Ovary (tissue), 9 donors: ENCODE data around the gene XPNPEP3. TPM values are rescaled to one million over a fixed set of nuclear protein-coding genes. Genes with fewer than 3 reads are reported as not detected.
"Not testable (repeated sequence)": the region's sequence is repeated elsewhere in the genome, so short reads cannot be mapped to it uniquely, and the experiment has no call there.

Source experiments
- DNase-seq, 5 donors: peaks; one replicate each; pipeline ENCODE4 v3.0.0-alpha.2; 2019 to 2020
- H3K27ac ChIP-seq, 2 donors: fragments of 200-600 bp; one replicate each; pipeline versions ENCODE4 v1.5.1 to v1.8.0; 2019 to 2022
- H3K27me3 ChIP-seq: fragments of 200-600 bp; one replicate; pipeline ENCODE4 v1.8.0; 2022
- H3K36me3 ChIP-seq: fragments of 200-600 bp; sonication (generic); one replicate; pipeline ENCODE4 v1.5.1; 2019
- H3K4me1 ChIP-seq: one replicate; pipeline ENCODE4 v1.8.1; 2013; ENCODE audit warnings: mild to moderate bottlenecking, moderate library complexity; ENCODE audit not compliant: insufficient read depth
- H3K4me3 ChIP-seq: fragments of 200-600 bp; sonication (generic); one replicate; pipeline ENCODE4 v1.5.1; 2017
- H3K9me3 ChIP-seq, 2 donors: fragments of 200-600 bp in 1 of 2; sonication (generic) in 1 of 2; one replicate each; pipeline versions ENCODE4 v1.5.1 to v1.8.1; 2013 to 2019; ENCODE audit warnings: mild to moderate bottlenecking in 1 of 2, moderate library complexity in 1 of 2
- EP300 ChIP-seq: sonication (generic); formaldehyde crosslinking; IDR thresholded peaks from one replicate; pipeline ENCODE4 v1.6.1; 2017; ENCODE audit warnings: antibody characterized with exemption
- POLR2A ChIP-seq: fragments of 450-650 bp; IDR thresholded peaks from one replicate; pipeline ENCODE4 v1.6.1; 2017; ENCODE audit warnings: antibody characterized with exemption, mild to moderate bottlenecking, moderate library complexity
- WGBS, 3 donors: extraction: QIAGEN DNeasy Blood & Tissue Kit in 1 of 3; methylation state at CpG; one replicate each; pipeline versions ENCODE4 v1.1.5 to v1.1.7; 2013 to 2017; 5-methylcytosine and 5-hydroxymethylcytosine counted together
- intact Hi-C, 4 donors: fragments of 100-400 bp; cut with DNase I; formaldehyde crosslinking; loops; one replicate each; pipeline versions ENCODE4 v1.11.0 to v1.15.1; 2022 to 2023
- polyA plus RNA-seq, 2 donors: library from polyadenylated mRNA; stranded (reverse); fragments of 200-250 nt in 1 of 2; fragments of 350-450 nt in 1 of 2; fragmentation: Illumina TruSeq in 1 of 2; extraction: RNeasy Lipid Tissue Mini Kit (QIAGEN cat#74804) in 1 of 2; gene quantifications; one replicate each; pipeline ENCODE4 v1.2.3, GENCODE V29; 2013 to 2014
- total RNA-seq, 7 donors: library from RNA; depleted of rRNA in 2 of 7; stranded (reverse); fragments of >200 nt in 2 of 7; fragmentation: NEBNext Ultra II Directional in 3 of 7; extraction: Animal tissue kit (Norgen Biotek cat#: 25700) in 3 of 7; gene quantifications; one replicate each; pipeline versions ENCODE4 v1.1.0 to v1.2.4, GENCODE V29; 2016 to 2023
- TF ChIP-seq, protein P1 (sequence below), 3 donors: fragments of 450-650 bp in 2 of 3; fragments of 200-600 bp in 1 of 3; IDR thresholded peaks; one replicate each; pipeline versions ENCODE4 v1.5.1 to v1.8.0; 2016 to 2022; ENCODE audit warnings: antibody characterized with exemption in 3 of 3, mild to moderate bottlenecking in 1 of 3
- donor health status: DM: no; HTN: no; CAD: no; lungs with moderate emphysema.
- donor health status: DM: no; HTN: no; CAD: no.
- donor health status: Bipolar disorder and iron deficiency.
- donor health status: DM: yes; HTN: yes; CAD: no.
- donor health status: DM: no; HTN: no; CAD: no.
- donor health status: DM: yes; HTN: yes; CAD: no.

The XPNPEP3 gene
- total and polyA plus RNA-seq, 9 donors: 7.4 to 28.8 (median 20.1) TPM

GRCh38 chr22:40826984-40827741 is 29.8 kb upstream of the XPNPEP3 start:
- H3K27ac ChIP-seq: no peak overlapping the region
- intact Hi-C loops: no loop called here
- H3K4me3 ChIP-seq: no peak overlapping the region
- DNase-seq: no peak
- H3K4me1 ChIP-seq: no peaks in the 10 kb centered on the region
- no peaks in the 10 kb centered on the region for H3K36me3 ChIP-seq
- TF ChIP-seq, protein P1, sequence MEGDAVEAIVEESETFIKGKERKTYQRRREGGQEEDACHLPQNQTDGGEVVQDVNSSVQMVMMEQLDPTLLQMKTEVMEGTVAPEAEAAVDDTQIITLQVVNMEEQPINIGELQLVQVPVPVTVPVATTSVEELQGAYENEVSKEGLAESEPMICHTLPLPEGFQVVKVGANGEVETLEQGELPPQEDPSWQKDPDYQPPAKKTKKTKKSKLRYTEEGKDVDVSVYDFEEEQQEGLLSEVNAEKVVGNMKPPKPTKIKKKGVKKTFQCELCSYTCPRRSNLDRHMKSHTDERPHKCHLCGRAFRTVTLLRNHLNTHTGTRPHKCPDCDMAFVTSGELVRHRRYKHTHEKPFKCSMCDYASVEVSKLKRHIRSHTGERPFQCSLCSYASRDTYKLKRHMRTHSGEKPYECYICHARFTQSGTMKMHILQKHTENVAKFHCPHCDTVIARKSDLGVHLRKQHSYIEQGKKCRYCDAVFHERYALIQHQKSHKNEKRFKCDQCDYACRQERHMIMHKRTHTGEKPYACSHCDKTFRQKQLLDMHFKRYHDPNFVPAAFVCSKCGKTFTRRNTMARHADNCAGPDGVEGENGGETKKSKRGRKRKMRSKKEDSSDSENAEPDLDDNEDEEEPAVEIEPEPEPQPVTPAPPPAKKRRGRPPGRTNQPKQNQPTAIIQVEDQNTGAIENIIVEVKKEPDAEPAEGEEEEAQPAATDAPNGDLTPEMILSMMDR (IDR thresholded peaks at IDR 0.05): no peak
- TF ChIP-seq POLR2A: no peak
- TF ChIP-seq EP300: no peak
- WGBS, 3 donors: 54 to 63% (median 57%) methylated on average over 7 of the region's 7 CpGs
- H3K27me3 ChIP-seq: no peaks in the 10 kb centered on the region
- H3K9me3 ChIP-seq: no peaks in the 10 kb centered on the region

DNA sequence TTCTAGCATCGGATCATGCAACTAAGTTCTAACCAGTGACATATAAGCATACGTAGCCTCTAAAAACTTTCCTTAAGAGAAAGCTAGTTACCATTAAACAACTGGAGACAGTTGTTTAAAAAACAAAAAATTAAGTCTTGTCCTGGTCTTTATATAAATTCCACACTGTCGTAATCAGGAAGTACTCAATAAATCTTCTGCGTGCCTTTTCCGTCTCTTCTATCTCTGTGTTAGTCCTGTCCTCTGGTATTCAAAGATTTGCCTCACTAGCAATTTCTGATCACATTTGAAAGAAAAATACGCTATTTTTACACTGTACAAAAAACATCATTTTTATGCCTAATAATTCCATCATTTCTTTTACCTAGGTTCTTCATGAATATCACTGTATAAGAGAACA is 27.8 kb upstream of the XPNPEP3 start:
- intact Hi-C loops: no loop called here

GRCh38 chr22:40834619-40835018 is 22.3 kb upstream of the XPNPEP3 start:
- no peak for TF ChIP-seq POLR2A
- no peak for TF ChIP-seq EP300
- TF ChIP-seq, protein P1 (IDR thresholded peaks at IDR 0.05): no peak
- Histone ChIP-seq H3K4me1 (no peaks in the 10 kb centered on the region), H3K9me3 (no peaks in the 10 kb centered on the region), H3K4me3 (no peak overlapping the region), H3K27me3 (no peaks in the 10 kb centered on the region), H3K36me3 (no peaks in the 10 kb centered on the region), H3K27ac (no peak overlapping the region)
- 91 to 93% (median 91%) methylated on average over 3 of the region's 3 CpGs for WGBS, 3 donors
- intact Hi-C loops: no loop called here
- no peak for DNase-seq

More for the DNA sequence above, 27.8 kb upstream of the XPNPEP3 start:
- TF ChIP-seq EP300 (no peak), POLR2A (no peak)
- TF ChIP-seq, protein P1 (IDR thresholded peaks at IDR 0.05): no peak
- WGBS, 3 donors: 66 to 70% (median 68%) methylated on average over 6 of the region's 6 CpGs
- Histone ChIP-seq H3K27me3 (no peaks in the 10 kb centered on the region), H3K4me1 (no peaks in the 10 kb centered on the region), H3K9me3 (no peaks in the 10 kb centered on the region), H3K27ac (no peak overlapping the region), H3K36me3 (no peaks in the 10 kb centered on the region), H3K4me3 (no peak overlapping the region)
- DNase-seq: no peak

- Histone ChIP-seq H3K4me1 (no peaks in the 10 kb centered on the region), H3K36me3 (no peaks in the 10 kb centered on the region), H3K4me3 (no peak overlapping the region), H3K9me3 (no peaks in the 10 kb centered on the region), H3K27ac (no peak overlapping the region), H3K27me3 (no peaks in the 10 kb centered on the region)
- no peak for DNase-seq
- intact Hi-C loops: no loop called here
- 87 to 93% (median 87%) methylated on average over 3 of the region's 3 CpGs for WGBS, 3 donors
- TF ChIP-seq EP300: no peak
Measured at GRCh38 chr22:40838486-40838885, 18.5 kb upstream of the XPNPEP3 start.

GRCh38 chr22:40844951-40845350 is 12.0 kb upstream of the XPNPEP3 start:
- DNase-seq: no peak
- H3K9me3 ChIP-seq: no peaks in the 10 kb centered on the region
- H3K4me1 ChIP-seq: no peaks in the 10 kb centered on the region
- H3K36me3 ChIP-seq: no peaks in the 10 kb centered on the region
- TF ChIP-seq EP300 (no peak), POLR2A (no peak)
- TF ChIP-seq, protein P1 (IDR thresholded peaks at IDR 0.05): no peak
- H3K4me3 ChIP-seq: no peak overlapping the region
- WGBS, 3 donors: 93 to 96% (median 94%) methylated on average over 3 of the region's 3 CpGs
- no peak overlapping the region for H3K27ac ChIP-seq
- no peaks in the 10 kb centered on the region for H3K27me3 ChIP-seq
- intact Hi-C loops: no loop called here

DNA sequence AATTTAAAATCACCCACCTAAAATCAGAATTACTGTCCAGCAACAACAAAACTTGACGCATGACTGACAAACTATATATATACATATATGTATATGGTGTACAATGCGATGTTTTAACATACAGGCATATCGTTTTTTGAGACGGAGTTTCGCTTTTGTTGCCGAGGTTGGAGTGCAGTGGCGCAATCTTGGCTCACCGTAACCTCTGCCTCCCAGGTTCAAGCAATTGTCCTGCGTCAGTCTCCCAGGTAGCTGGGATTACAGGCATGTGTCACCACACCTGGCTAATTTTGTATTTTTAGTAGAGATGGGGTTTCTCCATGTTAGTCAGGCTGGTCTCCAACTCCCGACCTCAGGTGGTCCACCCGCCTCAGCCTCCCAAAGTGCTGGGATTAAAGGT is 11.1 kb upstream of the XPNPEP3 start:
- intact Hi-C loops, H3K4me3 ChIP-seq, H3K4me1 ChIP-seq, H3K27me3 ChIP-seq, H3K9me3 ChIP-seq, H3K27ac ChIP-seq, DNase-seq, H3K36me3 ChIP-seq: not testable (repeated sequence)
- 87 to 93% (median 90%) methylated on average over 11 of the region's 11 CpGs for WGBS, 3 donors
